ENCODE data around the gene ARSG.
"Not testable (repeated sequence)": the region's sequence is repeated elsewhere in the genome, so short reads cannot be mapped to it uniquely, and the experiment has no call there.

- TF ChIP-seq ZNF282 (CRISPR knock-in tag; IDR thresholded peaks at IDR 0.05); TEAD1 (CRISPR knock-in tag; IDR thresholded peaks at IDR 0.05); SIN3B (IDR thresholded peaks at IDR 0.05; ENCODE audit: low read depth): not testable (repeated sequence)
- TF ChIP-seq, protein P1, sequence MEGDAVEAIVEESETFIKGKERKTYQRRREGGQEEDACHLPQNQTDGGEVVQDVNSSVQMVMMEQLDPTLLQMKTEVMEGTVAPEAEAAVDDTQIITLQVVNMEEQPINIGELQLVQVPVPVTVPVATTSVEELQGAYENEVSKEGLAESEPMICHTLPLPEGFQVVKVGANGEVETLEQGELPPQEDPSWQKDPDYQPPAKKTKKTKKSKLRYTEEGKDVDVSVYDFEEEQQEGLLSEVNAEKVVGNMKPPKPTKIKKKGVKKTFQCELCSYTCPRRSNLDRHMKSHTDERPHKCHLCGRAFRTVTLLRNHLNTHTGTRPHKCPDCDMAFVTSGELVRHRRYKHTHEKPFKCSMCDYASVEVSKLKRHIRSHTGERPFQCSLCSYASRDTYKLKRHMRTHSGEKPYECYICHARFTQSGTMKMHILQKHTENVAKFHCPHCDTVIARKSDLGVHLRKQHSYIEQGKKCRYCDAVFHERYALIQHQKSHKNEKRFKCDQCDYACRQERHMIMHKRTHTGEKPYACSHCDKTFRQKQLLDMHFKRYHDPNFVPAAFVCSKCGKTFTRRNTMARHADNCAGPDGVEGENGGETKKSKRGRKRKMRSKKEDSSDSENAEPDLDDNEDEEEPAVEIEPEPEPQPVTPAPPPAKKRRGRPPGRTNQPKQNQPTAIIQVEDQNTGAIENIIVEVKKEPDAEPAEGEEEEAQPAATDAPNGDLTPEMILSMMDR (IDR thresholded peaks at IDR 0.05 in 2 of 3, conservative IDR thresholded peaks at IDR 0.05 in 1 of 3; ENCODE audit: insufficient read depth in 2 of 3, low read depth in 1 of 3, low read length in 3 of 3): not testable (repeated sequence)
Observed at GRCh38 chr17:68259648-68259951, 31.7 kb upstream of the ARSG start.
